Mammary microvascular endothelial cell (primary cell): ENCODE data around the gene NUP133. TPM values are rescaled to one million over a fixed set of nuclear protein-coding genes. Genes with fewer than 3 reads are reported as not detected.

ENCODE experiments used
- total RNA-seq: library from RNA; depleted of rRNA; stranded (reverse); fragments of >200 nt; gene quantifications from 2 replicates; pipeline ENCODE4 v1.2.3, GENCODE V29; 2015

Gene NUP133
- 25.8 and 27.3 TPM in 2 replicates for total RNA-seq

DNA sequence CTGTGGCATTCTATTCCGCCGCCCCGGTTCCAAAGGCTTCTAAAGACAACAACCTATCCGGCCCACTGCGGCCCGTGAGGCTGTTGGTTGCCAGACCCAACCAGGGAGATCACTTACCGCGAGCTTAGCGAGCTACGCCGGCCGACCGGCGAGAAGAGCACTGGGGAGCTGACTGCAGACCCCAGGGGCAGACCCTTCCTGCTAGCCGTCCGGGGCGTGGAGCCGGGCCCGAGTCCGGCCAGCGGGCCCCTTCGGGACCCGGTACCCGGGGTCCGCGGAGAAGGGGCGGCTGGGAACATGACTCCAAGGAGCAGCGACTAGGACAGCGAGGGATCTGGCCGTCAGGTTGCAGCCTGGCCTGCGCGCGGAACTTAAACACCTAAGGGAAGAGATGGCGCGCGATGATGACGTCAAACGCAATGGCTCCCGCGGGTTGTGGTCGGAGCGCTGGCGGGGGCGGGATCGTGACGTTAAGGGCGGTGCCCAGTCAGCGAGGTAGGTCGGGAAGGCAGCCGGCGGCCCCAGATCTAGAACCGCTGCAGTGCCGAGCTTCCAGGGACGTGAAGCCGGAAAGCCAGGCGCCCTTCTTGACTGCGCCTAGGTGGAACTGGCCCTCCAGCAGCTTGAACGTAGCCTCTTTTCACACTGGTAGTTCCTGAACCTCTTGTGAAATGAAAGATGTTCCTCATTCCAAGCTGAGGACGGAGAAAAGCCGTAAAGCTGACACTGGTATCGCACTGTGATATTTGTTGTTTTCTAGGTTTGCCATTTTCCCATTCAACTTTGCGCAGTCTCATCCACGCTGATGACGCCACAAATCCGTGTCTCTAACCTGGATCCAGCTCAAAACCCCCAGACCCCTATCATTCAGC lies at the start of gene NUP133:
Gene NUP133 (minus strand): TSS at position 391 of the 872 bp plus-strand sequence. CDS start 92 bp downstream, at position 299.

DNA sequence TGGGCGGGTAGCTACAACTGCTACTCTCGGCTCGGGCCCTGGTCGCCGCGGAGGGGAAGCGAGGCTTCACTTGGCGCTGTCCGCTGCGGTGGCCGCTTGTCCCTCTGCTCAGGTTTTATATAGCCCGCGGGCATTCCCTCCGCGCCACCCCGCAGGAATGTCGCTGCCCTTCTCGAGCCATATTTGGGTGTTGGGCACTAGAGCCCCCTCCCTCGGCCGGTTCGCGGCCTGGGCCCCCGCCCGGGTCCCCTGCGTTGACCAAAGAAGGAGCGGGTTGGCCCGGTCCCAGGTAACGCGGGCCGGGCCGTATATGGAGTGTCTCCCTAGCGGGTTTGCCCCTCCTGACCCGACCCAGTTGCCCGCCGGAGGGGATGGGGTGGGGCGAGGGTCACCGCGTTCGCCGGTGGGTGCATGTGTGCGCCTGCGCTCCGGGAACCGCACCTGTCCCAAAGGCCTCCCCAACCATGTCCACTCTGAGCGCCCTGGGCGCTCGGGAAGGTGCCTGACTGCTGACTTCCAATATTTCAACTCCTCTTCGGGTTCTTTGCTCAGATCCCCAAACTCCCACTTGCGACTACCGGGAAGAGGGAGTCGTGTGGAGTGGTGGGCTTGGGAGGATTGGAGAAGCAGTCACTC lies 74.0 kb downstream of the NUP133 start, which contains the start of gene ACTA1:
Gene ACTA1 (minus strand): TSS at position 90 of the 636 bp plus-strand sequence. CDS start 979 bp downstream, outside the sequence.

Other genes with a start within 250 kb of the NUP133 start
- 14.1 and 18.5 TPM in 2 replicates for gene RAB4A, start 237.2 kb downstream of the NUP133 start, total RNA-seq
- 5.8 and 5.9 TPM in 2 replicates for gene CCSAP, start 165.3 kb downstream of the NUP133 start, total RNA-seq
- not detected in 2 replicates for gene ACTA1, start 74.2 kb downstream of the NUP133 start, total RNA-seq
- 23.1 and 24.7 TPM in 2 replicates for gene ABCB10, start 50.4 kb upstream of the NUP133 start, total RNA-seq
- 17.9 and 20.2 TPM in 2 replicates for gene TAF5L, start 117.8 kb upstream of the NUP133 start, total RNA-seq
- gene URB2, start 117.9 kb upstream of the NUP133 start, total RNA-seq, result 10.1 and 13.9 TPM in 2 replicates